ENCODE measurements around the gene ADAMTS5. TPM values are rescaled to one million over a fixed set of nuclear protein-coding genes. Genes with fewer than 3 reads are reported as not detected.

The ADAMTS5 gene
- total and polyA plus RNA-seq, 9 of the 15 experiments (the other 6 are each of a cell fraction or from before 2014, with no cell fraction given) = not detected

- TF ChIP-seq ETV6 (IDR thresholded peaks at IDR 0.05; ENCODE audit: borderline replicate concordance in 1 of 2, low read depth in 2 of 2, low read length in 1 of 2) (no peak), ETV6 (CRISPR knock-in tag; IDR thresholded peaks at IDR 0.05; ENCODE audit: borderline replicate concordance) (no peak), AFF1 (IDR thresholded peaks at IDR 0.05; ENCODE audit: low read depth in 1 of 2, partially characterized antibody in 2 of 2) (no peak), ZBTB17 (CRISPR knock-in tag; IDR thresholded peaks at IDR 0.05) (no peak)
Measured at GRCh38 chr21:27001526-27001925, 34.6 kb upstream of the ADAMTS5 start (continued).

GRCh38 chr21:26983576-26983975, 16.7 kb upstream of the ADAMTS5 start:
- Histone ChIP-seq H3K4me2 (ENCODE audit: insufficient read depth, low read length) (no peak overlapping the region), H3K9me3 (replicated peaks; ENCODE audit: control insufficient read depth, insufficient read depth, low read depth, low read length) (peaks cover 3% of the 10 kb centered on the region; the same call in 1 of the 2 replicates), H3K27ac (ENCODE audit: extremely low read depth, low read depth, low read length) (no peak overlapping the region), H3K27me3 (ENCODE audit: control insufficient read depth in 2 of 2, insufficient read depth in 2 of 2, low read length in 2 of 2) (no peaks in the 10 kb centered on the region), H3K4me3 (no peak overlapping the region), H3K9me1 (ENCODE audit: control insufficient read depth, insufficient read depth, low read length) (no peaks in the 10 kb centered on the region), H3K79me2 (ENCODE audit: control insufficient read depth, insufficient read depth, low read length) (no peaks in the 10 kb centered on the region), H3K9ac (ENCODE audit: insufficient read depth in 1 of 2, low read depth in 2 of 2, low read length in 2 of 2) (no peak overlapping the region), H4K20me1 (replicated peaks; ENCODE audit: control insufficient read depth, insufficient read depth, low read length) (no peaks in the 10 kb centered on the region), H2AFZ (ENCODE audit: low read depth, low read length) (no peak overlapping the region), H3K4me1 (replicated peaks in 1 of 2; ENCODE audit: control insufficient read depth in 2 of 2, insufficient read depth in 2 of 2, low read length in 2 of 2) (no peaks in the 10 kb centered on the region), H3K36me3 (ENCODE audit: control insufficient read depth, insufficient read depth, low read length) (no peaks in the 10 kb centered on the region)
- 0% methylated on average over 5 of the region's 5 CpGs for WGBS (ENCODE audit: insufficient coverage, low coverage, missing lambda C conversion rate)
- ChIA-PET POLR2A (no interaction called here), CTCF (ENCODE audit: low intra/inter-chr PET ratio) (no interaction called here)
- no peak for FAIRE-seq
- TF ChIP-seq KLF1 (tag; IDR thresholded peaks at IDR 0.05) (no peak), FOXO4 (CRISPR knock-in tag; IDR thresholded peaks at IDR 0.05) (no peak), HNRNPLL (IDR thresholded peaks at IDR 0.05; ENCODE audit: low read depth, low read length, poor library complexity, severe bottlenecking) (no peak), ELK1 (CRISPR knock-in tag; IDR thresholded peaks at IDR 0.05) (no peak), RBM17 (IDR thresholded peaks at IDR 0.05; ENCODE audit: borderline replicate concordance, low read depth, low read length) (no peak), TCFL5 (CRISPR knock-in tag; conservative IDR thresholded peaks at IDR 0.05) (no peak)
- intact Hi-C loops (cut with micrococcal nuclease) = no loop called here
- no peak for ATAC-seq
- no peak for DNase-seq (ENCODE audit: extremely low read depth in 1 of 4, low spot score in 3 of 4)
- in situ Hi-C loops (cut with MboI) = no loop called here
- no TSS peak for BruUV-seq (replicated peaks)

Measured in K562 (cell line).